Measurements from ENCODE around the gene BGLAP.
"Not testable (repeated sequence)": the region's sequence is repeated elsewhere in the genome, so short reads cannot be mapped to it uniquely, and the experiment has no call there.

Gene BGLAP

DNA sequence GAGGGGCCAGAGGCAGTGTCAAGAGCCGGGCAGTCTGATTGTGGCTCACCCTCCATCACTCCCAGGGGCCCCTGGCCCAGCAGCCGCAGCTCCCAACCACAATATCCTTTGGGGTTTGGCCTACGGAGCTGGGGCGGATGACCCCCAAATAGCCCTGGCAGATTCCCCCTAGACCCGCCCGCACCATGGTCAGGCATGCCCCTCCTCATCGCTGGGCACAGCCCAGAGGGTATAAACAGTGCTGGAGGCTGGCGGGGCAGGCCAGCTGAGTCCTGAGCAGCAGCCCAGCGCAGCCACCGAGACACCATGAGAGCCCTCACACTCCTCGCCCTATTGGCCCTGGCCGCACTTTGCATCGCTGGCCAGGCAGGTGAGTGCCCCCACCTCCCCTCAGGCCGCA is at the start of gene BGLAP:
Gene BGLAP (plus strand): TSS at position 259 of the 400 bp plus-strand sequence. CDS start 48 bp downstream, at position 307.
- DNase-seq (ENCODE audit: low read depth in 3 of 3) = no peak

GRCh38 chr1:156193208-156193487 is 48.8 kb upstream of the BGLAP start:
- no peak for DNase-seq (ENCODE audit: low read depth in 3 of 3)

- DNase-seq (ENCODE audit: low read depth in 3 of 3) = peak; percentile 92 to 96 (median 95)
These were observed 48.3 kb upstream of the BGLAP start, which contains the start of gene SLC25A44 for GRCh38 chr1:156193488-156194299. TSS of gene SLC25A44 (plus strand) at chr1:156194104. CDS start at chr1:156199848, 5,744 bp downstream.

DNA sequence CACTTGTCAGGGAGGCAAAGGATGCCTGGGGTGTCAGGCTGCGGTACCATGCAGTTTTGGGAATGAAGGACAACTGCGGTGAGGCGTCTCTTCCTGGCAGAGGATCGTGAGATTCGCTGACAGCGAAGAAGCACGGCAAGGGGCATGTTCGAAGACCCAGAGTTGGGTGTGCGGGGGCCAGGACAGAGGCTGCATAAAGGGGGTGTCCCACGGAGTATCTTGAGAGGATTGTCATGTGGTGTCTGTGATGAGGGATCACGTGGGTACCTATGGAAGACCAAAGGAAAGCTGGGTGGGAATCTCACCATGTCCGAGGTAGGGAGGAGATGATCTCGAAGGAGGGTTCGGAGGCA is 47.7 kb upstream of the BGLAP start:
- no peak for DNase-seq (ENCODE audit: low read depth in 3 of 3)

DNA sequence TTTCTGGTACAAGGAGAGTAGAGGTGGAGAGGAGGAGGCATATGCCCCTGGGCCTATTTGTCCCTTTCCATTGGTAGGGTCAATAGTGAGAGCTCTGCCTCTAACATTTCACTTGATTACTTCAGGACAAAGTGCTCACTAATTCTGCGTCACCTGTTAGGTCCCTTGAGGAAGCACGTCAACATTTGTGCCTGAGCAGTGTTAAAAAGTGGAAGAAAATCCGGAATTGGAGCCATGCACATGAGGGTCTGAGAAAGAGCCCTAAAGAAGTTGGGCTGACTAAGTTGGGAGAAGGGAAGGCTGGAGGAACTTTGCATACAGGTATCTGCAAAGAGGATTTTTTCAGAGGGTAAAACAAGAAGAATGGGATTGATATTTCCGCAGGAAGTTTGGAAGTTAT is 46.1 kb upstream of the BGLAP start:
- DNase-seq (ENCODE audit: low read depth in 3 of 3) = no peak

- DNase-seq (ENCODE audit: low read depth in 3 of 3) = no peak
These were observed 45.5 kb upstream of the BGLAP start for GRCh38 chr1:156196445-156196844.

- no peak for DNase-seq (ENCODE audit: low read depth in 3 of 3)
These were observed 43.1 kb upstream of the BGLAP start for GRCh38 chr1:156198831-156199349.

DNA sequence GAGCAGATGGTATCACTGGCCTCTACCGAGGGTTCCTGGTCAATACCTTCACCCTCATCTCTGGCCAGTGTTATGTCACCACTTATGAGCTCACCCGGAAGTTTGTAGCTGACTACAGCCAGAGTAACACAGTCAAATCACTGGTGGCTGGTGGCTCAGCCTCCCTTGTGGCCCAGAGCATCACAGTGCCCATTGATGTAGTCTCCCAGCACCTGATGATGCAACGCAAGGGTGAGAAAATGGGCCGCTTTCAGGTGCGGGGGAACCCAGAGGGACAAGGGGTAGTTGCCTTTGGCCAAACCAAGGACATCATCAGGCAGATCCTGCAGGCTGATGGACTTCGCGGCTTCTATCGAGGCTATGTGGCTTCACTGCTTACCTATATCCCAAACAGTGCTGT is 41.9 kb upstream of the BGLAP start:
- no peak for DNase-seq (ENCODE audit: low read depth in 3 of 3)

- DNase-seq (ENCODE audit: low read depth in 3 of 3) = no peak
These were observed 38.7 kb upstream of the BGLAP start for GRCh38 chr1:156203331-156203730.

GRCh38 chr1:156204686-156205085 is 37.3 kb upstream of the BGLAP start:
- DNase-seq (ENCODE audit: low read depth in 3 of 3) = no peak

DNA sequence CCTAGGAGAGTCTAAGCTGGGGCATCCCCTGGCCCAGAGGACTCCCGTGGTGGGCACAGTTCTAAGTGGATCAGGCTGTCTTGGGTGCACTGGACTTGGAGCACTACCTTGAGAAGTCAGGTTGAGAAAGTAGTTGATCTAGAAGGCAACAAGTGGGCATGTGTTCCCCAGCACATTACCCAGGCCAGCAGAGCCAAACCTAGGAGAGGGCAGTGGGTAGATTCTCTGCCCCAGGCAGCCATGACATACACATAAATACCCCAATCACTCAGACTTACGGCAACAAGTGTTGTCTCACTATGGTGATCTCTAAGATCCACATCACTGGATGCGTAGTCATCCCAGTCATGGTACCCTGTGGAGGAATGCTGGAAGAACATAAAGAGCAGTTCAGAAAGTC is 30.7 kb upstream of the BGLAP start:
- no peak for DNase-seq (ENCODE audit: low read depth in 3 of 3)

- DNase-seq (ENCODE audit: low read depth in 3 of 3) = no peak
These were observed 29.9 kb upstream of the BGLAP start for GRCh38 chr1:156212130-156212529.

- peak; percentile 91 to 96 (median 94) for DNase-seq (ENCODE audit: low read depth in 3 of 3)
These were observed 28.9 kb upstream of the BGLAP start, which contains the start of gene PMF1 for GRCh38 chr1:156212833-156213643. TSS of gene PMF1 (plus strand) at chr1:156213007. CDS start at chr1:156213016, 9 bp downstream.

GRCh38 chr1:156213644-156213966 is 28.4 kb upstream of the BGLAP start:
- no peak for DNase-seq (ENCODE audit: low read depth in 3 of 3)

- DNase-seq (ENCODE audit: low read depth in 3 of 3) = no peak
These were observed 27.8 kb upstream of the BGLAP start for GRCh38 chr1:156214024-156214748.

- not testable (repeated sequence) for DNase-seq (ENCODE audit: low read depth in 3 of 3)
These were observed 25.5 kb upstream of the BGLAP start for GRCh38 chr1:156216361-156217086.

GRCh38 chr1:156217871-156218270 is 24.1 kb upstream of the BGLAP start:
- DNase-seq (ENCODE audit: low read depth in 3 of 3) = peak in 1 of 3 experiments; percentile 40

- no peak for DNase-seq (ENCODE audit: low read depth in 3 of 3)
These were observed 21.8 kb upstream of the BGLAP start for GRCh38 chr1:156220226-156220625.

DNA sequence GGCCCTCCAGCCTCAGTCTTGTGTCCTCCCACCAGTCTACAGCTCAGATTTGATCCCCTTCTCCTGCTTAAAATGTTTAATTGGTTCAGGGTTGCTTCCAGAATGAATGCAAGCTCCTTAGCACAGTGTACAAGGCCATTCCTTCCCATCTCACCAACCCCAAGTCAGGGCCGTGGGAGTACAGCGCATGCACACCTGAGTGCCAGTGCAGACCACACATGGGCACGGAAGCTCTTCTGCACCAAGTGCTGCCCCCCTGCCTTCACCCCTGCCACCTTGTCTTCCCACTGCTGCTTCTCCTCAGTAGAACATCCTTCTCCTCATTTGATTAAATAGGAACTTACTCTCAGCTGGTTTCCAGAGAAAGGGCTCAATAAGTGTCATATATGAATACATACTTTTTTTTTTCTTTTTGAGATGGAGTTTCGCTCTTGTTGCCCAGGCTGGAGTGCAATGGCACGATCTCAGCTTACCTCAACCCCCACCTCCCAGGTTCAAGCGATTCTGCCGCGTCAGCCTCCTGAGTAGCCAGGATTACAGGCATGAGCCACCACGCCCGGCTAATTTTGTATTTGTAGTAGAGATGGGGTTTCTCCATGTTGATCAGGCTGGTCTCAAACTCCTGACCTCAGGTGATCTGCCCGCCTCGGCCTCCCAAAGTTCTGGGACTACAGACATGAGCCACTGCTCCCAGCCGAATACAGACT is 19.8 kb upstream of the BGLAP start:
- no peak for DNase-seq (ENCODE audit: low read depth in 3 of 3)

GRCh38 chr1:156225677-156226014 is 16.3 kb upstream of the BGLAP start:
- no peak for DNase-seq (ENCODE audit: low read depth in 3 of 3)

DNA sequence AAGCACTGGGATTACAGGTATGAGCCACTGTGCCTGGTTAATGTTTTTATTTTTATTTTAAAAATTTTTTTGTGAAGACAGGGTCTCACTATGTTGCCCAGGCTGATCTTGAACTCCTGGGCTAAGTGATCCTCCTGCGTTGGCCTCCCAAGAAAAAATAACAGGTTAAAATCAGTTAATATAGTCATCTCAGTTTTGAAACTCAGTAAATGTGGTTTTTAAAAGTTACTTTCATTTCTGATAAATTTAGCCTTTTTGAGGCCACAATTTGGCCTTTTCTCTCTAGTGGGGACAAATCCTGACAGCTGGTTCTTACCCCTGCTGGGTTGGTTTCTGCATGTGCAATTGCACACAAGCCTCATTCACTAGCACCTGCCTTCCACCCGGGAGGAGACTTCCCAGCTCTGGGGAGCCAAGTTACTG is 15.9 kb upstream of the BGLAP start:
- DNase-seq (ENCODE audit: low read depth in 3 of 3) = no peak
